ENCODE results near the gene ZAR1.

GRCh38 chr4:48518143-48518542 is 28.1 kb downstream of the ZAR1 start:
- TF ChIP-seq EZH2phosphoT487 (conservative IDR thresholded peaks at IDR 0.05; ENCODE audit: low read length) (no peak), CTCF (IDR thresholded peaks at IDR 0.05; ENCODE audit: insufficient read depth, low read length, poor library complexity, severe bottlenecking) (no peak)
